Peyer's patch (tissue), 4 donors: Measurements from ENCODE around the gene SPATC1L. TPM values are rescaled to one million over a fixed set of nuclear protein-coding genes. Genes with fewer than 3 reads are reported as not detected.

ENCODE experiments used
- DNase-seq, 3 donors: peaks; one replicate each; pipeline ENCODE4 v3.0.0-alpha.2; 2017 to 2019
- H3K27ac ChIP-seq, 4 donors: fragments of 200-600 bp; sonication (generic); one replicate each; pipeline ENCODE4 v1.5.1; 2016 to 2019
- H3K27me3 ChIP-seq, 2 donors: fragments of 200-600 bp; sonication (generic); one replicate each; pipeline ENCODE4 v1.5.1; 2019
- H3K36me3 ChIP-seq, 3 donors: fragments of 200-600 bp; sonication (generic); one replicate each; pipeline ENCODE4 v1.5.1; 2016 to 2019
- H3K4me1 ChIP-seq, 4 donors: fragments of 200-600 bp; sonication (generic); one replicate each; pipeline ENCODE4 v1.5.1; 2016 to 2019
- H3K4me3 ChIP-seq, 4 donors: fragments of 200-600 bp; sonication (generic); 1 replicate in 3 of 4; 2 replicates in 1 of 4; pipeline ENCODE4 v1.5.1; 2016 to 2019; ENCODE audit warnings: mild to moderate bottlenecking in 1 of 4
- H3K9me3 ChIP-seq, 4 donors: fragments of 200-600 bp; sonication (generic); one replicate each; pipeline ENCODE4 v1.5.1; 2016 to 2019; ENCODE audit warnings: mild to moderate bottlenecking in 1 of 4
- CTCF ChIP-seq, 6 experiments: fragments of 450-650 bp in 4 of 6; fragments of 200-600 bp in 2 of 6; sonication (generic) in 1 of 6; IDR thresholded peaks; one replicate each; pipeline ENCODE4 v1.5.1; 2017 to 2019; ENCODE audit warnings: antibody characterized with exemption in 6 of 6, mild to moderate bottlenecking in 3 of 6, moderate library complexity in 1 of 6
- POLR2A ChIP-seq, 2 donors: fragments of 450-650 bp; IDR thresholded peaks; one replicate each; pipeline ENCODE4 v1.5.1; 2017; ENCODE audit warnings: antibody characterized with exemption in 2 of 2, mild to moderate bottlenecking in 2 of 2, moderate library complexity in 2 of 2
- total RNA-seq, 4 donors: library from RNA; depleted of rRNA; stranded (reverse); fragments of >200 nt; gene quantifications; one replicate each; pipeline ENCODE4 v1.1.0, GENCODE V29; 2016

The SPATC1L gene
- total RNA-seq, 4 donors from 2014 or later = 1.1 to 13.2 (median 2.6) TPM

GRCh38 chr21:46127239-46128105 is 56.8 kb downstream of the SPATC1L start:
- Histone ChIP-seq H3K9me3 (no peaks in the 10 kb centered on the region), H3K27ac (no peak overlapping the region), H3K4me1 (no peaks in the 10 kb centered on the region), H3K36me3 (peaks cover 0 to 4% (median 0%) of the 10 kb centered on the region in 3 donors), H3K27me3 (no peaks in the 10 kb centered on the region), H3K4me3 (no peak overlapping the region)
- TF ChIP-seq CTCF (IDR thresholded peaks at IDR 0.05) (no peak), POLR2A (IDR thresholded peaks at IDR 0.05) (no peak)
- DNase-seq = peak in 2 of 3 donors; percentile 43 to 45

- Histone ChIP-seq H3K9me3 (no peaks in the 10 kb centered on the region), H3K36me3 (peaks cover 0 to 13% (median 0%) of the 10 kb centered on the region in 3 donors), H3K27ac (no peak overlapping the region), H3K4me3 (no peak overlapping the region), H3K4me1 (no peaks in the 10 kb centered on the region), H3K27me3 (no peaks in the 10 kb centered on the region)
- peak in 2 of 3 donors; percentile 39 to 41 for DNase-seq
- TF ChIP-seq CTCF (IDR thresholded peaks at IDR 0.05) (no peak), POLR2A (IDR thresholded peaks at IDR 0.05) (no peak)
Measured at GRCh38 chr21:46126309-46127238, 57.7 kb downstream of the SPATC1L start.

- DNase-seq = peak in 2 of 3 donors; percentile 42 to 45
- TF ChIP-seq POLR2A (IDR thresholded peaks at IDR 0.05) (no peak), CTCF (IDR thresholded peaks at IDR 0.05) (no peak)
- Histone ChIP-seq H3K4me1 (no peaks in the 10 kb centered on the region), H3K27ac (no peak overlapping the region), H3K4me3 (no peak overlapping the region), H3K9me3 (no peaks in the 10 kb centered on the region), H3K27me3 (no peaks in the 10 kb centered on the region), H3K36me3 (peaks cover 0 to 19% (median 0%) of the 10 kb centered on the region in 3 donors)
Measured at GRCh38 chr21:46125846-46126301, 58.4 kb downstream of the SPATC1L start.

DNA sequence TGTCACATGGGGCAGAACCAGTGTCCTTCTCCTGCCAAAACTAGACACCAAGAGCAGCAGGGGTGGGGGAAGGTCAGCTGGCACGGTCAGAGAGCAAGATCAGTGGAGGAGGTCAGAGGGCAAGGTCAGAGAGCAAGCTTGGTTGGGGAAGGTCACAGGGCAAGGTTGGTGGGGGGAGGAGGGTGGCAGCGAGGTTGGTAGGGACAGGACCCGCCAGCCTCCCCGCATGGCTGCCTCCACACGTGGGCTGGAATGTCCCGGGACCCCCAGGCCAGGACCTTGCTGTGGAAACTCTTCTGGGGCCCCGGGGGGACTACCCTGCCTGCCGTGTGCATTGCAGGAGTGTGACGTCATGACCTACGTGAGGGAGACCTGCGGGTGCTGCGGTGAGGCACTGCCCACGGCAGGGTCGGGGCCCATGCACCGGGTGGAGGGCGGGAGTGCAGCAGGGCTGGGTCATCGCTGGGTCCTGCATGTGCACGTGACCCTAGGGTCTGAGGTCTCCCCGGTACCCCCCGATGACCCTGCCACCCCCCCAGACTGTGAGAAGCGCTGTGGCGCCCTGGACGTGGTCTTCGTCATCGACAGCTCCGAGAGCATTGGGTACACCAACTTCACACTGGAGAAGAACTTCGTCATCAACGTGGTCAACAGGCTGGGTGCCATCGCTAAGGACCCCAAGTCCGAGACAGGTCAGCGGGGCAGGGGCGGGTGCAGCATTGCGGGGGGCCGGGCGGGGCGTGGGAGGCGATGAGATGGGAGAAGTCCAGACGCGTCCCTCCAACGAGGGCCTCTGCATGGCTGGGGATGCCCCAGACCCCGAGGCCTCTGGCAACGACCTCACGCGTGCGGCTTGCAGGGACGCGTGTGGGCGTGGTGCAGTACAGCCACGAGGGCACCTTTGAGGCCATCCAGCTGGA is 59.1 kb downstream of the SPATC1L start:
- H3K4me3 ChIP-seq = no peak overlapping the region
- peak in 2 of 3 donors; percentile 41 to 42 for DNase-seq
- H3K27ac ChIP-seq = no peak overlapping the region
- no peaks in the 10 kb centered on the region for H3K4me1 ChIP-seq
- H3K36me3 ChIP-seq = peaks cover 0 to 26% (median 0%) of the 10 kb centered on the region in 3 donors
- no peaks in the 10 kb centered on the region for H3K27me3 ChIP-seq
- TF ChIP-seq POLR2A (IDR thresholded peaks at IDR 0.05) (no peak), CTCF (IDR thresholded peaks at IDR 0.05) (no peak)
- no peaks in the 10 kb centered on the region for H3K9me3 ChIP-seq
